Liver (tissue), 9 donors: ENCODE measurements around the gene SLC1A2. TPM values are rescaled to one million over a fixed set of nuclear protein-coding genes. Genes with fewer than 3 reads are reported as not detected.

Experiments used
- DNase-seq: peaks from one replicate; pipeline ENCODE4 v3.0.0-alpha.2; 2017; ENCODE audit warnings: low spot score
- H3K27ac ChIP-seq, 2 donors: one replicate each; pipeline ENCODE4 v1.7.0; 2013; ENCODE audit warnings: inconsistent platforms in 2 of 2, low read length in 2 of 2, control low read depth in 1 of 2, low read depth in 1 of 2, mild to moderate bottlenecking in 1 of 2
- H3K27me3 ChIP-seq, 4 donors: one replicate each; pipeline versions ENCODE4 v1.6.1 to v1.7.0; 2013; ENCODE audit warnings: low read length in 3 of 4, inconsistent platforms in 1 of 4, mild to moderate bottlenecking in 1 of 4, moderate library complexity in 1 of 4; ENCODE audit not compliant: control insufficient read depth in 4 of 4, insufficient read depth in 4 of 4
- H3K36me3 ChIP-seq, 4 donors: one replicate each; pipeline versions ENCODE4 v1.6.1 to v1.7.0; 2013; ENCODE audit warnings: low read length in 3 of 4, mild to moderate bottlenecking in 3 of 4, low read depth in 1 of 4, moderate library complexity in 1 of 4; ENCODE audit not compliant: control insufficient read depth in 4 of 4, insufficient read depth in 3 of 4
- H3K4me1 ChIP-seq, 4 donors: one replicate each; pipeline versions ENCODE4 v1.6.1 to v1.7.0; 2013; ENCODE audit warnings: low read length in 3 of 4, mild to moderate bottlenecking in 3 of 4, moderate library complexity in 1 of 4; ENCODE audit not compliant: control insufficient read depth in 4 of 4, insufficient read depth in 4 of 4
- H3K4me3 ChIP-seq, 3 donors: one replicate each; pipeline versions ENCODE4 v1.6.1 to v1.7.0; 2013; ENCODE audit warnings: low read length in 3 of 3, control low read depth in 1 of 3, low read depth in 1 of 3, mild to moderate bottlenecking in 1 of 3
- H3K9ac ChIP-seq, 2 donors: one replicate each; pipeline ENCODE4 v1.7.0; 2013; ENCODE audit warnings: low read length in 2 of 2, mild to moderate bottlenecking in 2 of 2, moderate library complexity in 2 of 2, control low read depth in 1 of 2, low read depth in 1 of 2
- H3K9me3 ChIP-seq, 4 donors: one replicate each; pipeline versions ENCODE4 v1.6.1 to v1.7.0; 2013; ENCODE audit warnings: low read length in 3 of 4; ENCODE audit not compliant: control insufficient read depth in 4 of 4
- ATF3 ChIP-seq: IDR thresholded peaks from 2 replicates; pipeline ENCODE4 v1.6.1; 2016; ENCODE audit warnings: antibody characterized with exemption
- EGR1 ChIP-seq, 2 donors: IDR thresholded peaks; 2 replicates each; pipeline ENCODE4 v1.6.1; 2016 to 2018; ENCODE audit warnings: antibody characterized with exemption in 2 of 2, low read depth in 2 of 2
- FOXA1 ChIP-seq: IDR thresholded peaks from 2 replicates; pipeline ENCODE4 v1.6.1; 2016; ENCODE audit warnings: antibody characterized with exemption
- FOXA2 ChIP-seq: IDR thresholded peaks from 2 replicates; pipeline ENCODE4 v1.6.1; 2016; ENCODE audit warnings: antibody characterized with exemption
- GABPA ChIP-seq, 2 donors: IDR thresholded peaks in 1 of 2; conservative IDR thresholded peaks in 1 of 2; 2 replicates each; pipeline ENCODE4 v1.6.1; 2016; ENCODE audit warnings: antibody characterized with exemption in 2 of 2, mild to moderate bottlenecking in 1 of 2, moderate library complexity in 1 of 2
- HNF4A ChIP-seq, 2 donors: conservative IDR thresholded peaks; 2 replicates each; pipeline ENCODE4 v1.6.1; 2016; ENCODE audit warnings: antibody characterized with exemption in 2 of 2, mild to moderate bottlenecking in 2 of 2
- HNF4G ChIP-seq: IDR thresholded peaks from 2 replicates; pipeline ENCODE4 v1.6.1; 2016; ENCODE audit warnings: antibody characterized with exemption
- JUND ChIP-seq, 2 donors: IDR thresholded peaks; 2 replicates each; pipeline ENCODE4 v1.6.1; 2016; ENCODE audit warnings: antibody characterized with exemption in 2 of 2
- NR2F2 ChIP-seq: IDR thresholded peaks from 2 replicates; pipeline ENCODE4 v1.6.1; 2016; ENCODE audit warnings: antibody characterized with exemption
- RAD21 ChIP-seq, 2 donors: IDR thresholded peaks; 2 replicates each; pipeline ENCODE4 v1.6.1; 2016; ENCODE audit warnings: antibody characterized with exemption in 2 of 2, mild to moderate bottlenecking in 2 of 2
- REST ChIP-seq: IDR thresholded peaks from 2 replicates; pipeline ENCODE4 v1.6.1; 2016; ENCODE audit warnings: antibody characterized with exemption, mild to moderate bottlenecking
- RXRA ChIP-seq, 2 donors: IDR thresholded peaks; 2 replicates each; pipeline ENCODE4 v1.6.1; 2017 to 2018; ENCODE audit warnings: antibody characterized with exemption in 2 of 2, mild to moderate bottlenecking in 1 of 2
- SP1 ChIP-seq: IDR thresholded peaks from 2 replicates; pipeline ENCODE4 v1.6.1; 2018; ENCODE audit warnings: antibody characterized with exemption, mild to moderate bottlenecking
- TAF1 ChIP-seq: conservative IDR thresholded peaks from 2 replicates; pipeline ENCODE4 v1.6.1; 2016; ENCODE audit warnings: antibody characterized with exemption, mild to moderate bottlenecking
- YY1 ChIP-seq: IDR thresholded peaks from 2 replicates; pipeline ENCODE4 v1.6.1; 2016; ENCODE audit warnings: antibody characterized with exemption, mild to moderate bottlenecking
- ZBTB33 ChIP-seq: IDR thresholded peaks from 2 replicates; pipeline ENCODE4 v1.6.1; 2016; ENCODE audit warnings: antibody characterized with exemption
- WGBS: extraction: QIAGEN DNeasy Blood & Tissue Kit; methylation state at CpG from one replicate; pipeline ENCODE4 v1.1.7; 2013; 5-methylcytosine and 5-hydroxymethylcytosine counted together
- polyA plus RNA-seq, 2 donors: library from polyadenylated mRNA; stranded (reverse) in 1 of 2; unstranded in 1 of 2; fragments of 200-250 nt in 1 of 2; fragments of >200 nt in 1 of 2; fragmentation: Nextera tagmentation in 1 of 2; extraction: Ambion mirVana in 1 of 2; gene quantifications; one replicate each; pipeline versions ENCODE4 v1.2.1 to v1.2.3, GENCODE V29; 2013 to 2015
- total RNA-seq, 2 donors: library from RNA; depleted of rRNA; stranded (reverse); fragments of >200 nt; gene quantifications; one replicate each; pipeline ENCODE4 v1.2.3, GENCODE V29; 2014
- TF ChIP-seq, protein P1 (sequence below): fragments of 150-350 bp; IDR thresholded peaks from 2 replicates; pipeline ENCODE4 v1.5.1; 2017; ENCODE audit warnings: improper control_type of control experiment, low read depth, low read length; ENCODE audit not compliant: missing input control
- TF ChIP-seq, protein P2 (sequence below): IDR thresholded peaks from 2 replicates; pipeline ENCODE4 v1.6.1; 2016; ENCODE audit warnings: antibody characterized with exemption
- donor health status: healthy.
- donor health status: healthy.
- donor health status: healthy.
- donor health status: healthy.
- donor health status: healthy.

Gene SLC1A2
- total and polyA plus RNA-seq, 4 donors, result 6.4 to 19.5 (median 13.5) TPM

DNA sequence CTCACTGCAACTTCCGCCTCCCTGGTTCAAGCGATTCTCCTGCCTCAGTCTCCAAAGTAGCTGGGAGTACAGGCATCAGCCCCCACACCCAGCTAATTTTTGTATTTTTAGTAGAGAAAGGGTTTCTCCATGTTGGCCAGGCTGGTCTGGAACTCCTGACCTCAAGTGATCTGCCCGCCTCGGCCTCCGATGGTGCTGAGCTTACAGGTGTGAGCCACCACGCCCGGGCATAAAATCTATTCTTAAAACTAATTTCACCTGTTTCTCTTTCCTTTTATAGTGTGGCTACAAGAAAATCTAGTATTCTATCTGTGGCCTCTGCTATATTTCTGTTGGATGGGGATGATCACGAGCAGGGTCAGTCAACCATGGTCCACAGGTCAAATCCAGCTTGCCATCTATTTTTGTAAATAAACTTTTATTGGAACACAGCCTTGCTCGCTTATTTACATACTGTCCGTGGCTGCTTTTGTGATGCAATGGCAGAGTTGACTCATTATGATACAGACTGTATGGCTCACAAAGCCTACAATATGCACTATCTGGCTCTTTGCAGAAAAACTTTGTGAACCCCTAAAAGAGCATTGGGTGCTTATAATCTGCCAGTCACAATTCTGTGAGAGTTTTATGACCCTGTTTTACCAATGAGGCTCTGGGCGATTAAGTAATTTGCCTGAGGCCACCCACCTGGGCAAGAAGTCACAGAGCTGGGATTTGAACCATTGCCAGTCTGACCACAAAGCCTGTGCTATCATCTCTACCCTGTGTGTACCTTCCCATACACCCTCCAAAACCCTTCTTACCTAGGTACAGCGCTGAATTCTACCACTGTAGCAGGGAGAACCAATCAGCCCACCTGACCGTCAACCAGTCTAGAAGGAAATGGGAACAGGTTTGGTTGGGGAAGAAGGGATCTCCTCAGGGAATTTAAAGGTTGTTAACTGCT is 28.3 kb downstream of the SLC1A2 start:
- Histone ChIP-seq H3K9me3 (no peaks in the 10 kb centered on the region), H3K9ac (peak overlapping the region in 1 of 2 donors; percentile 68), H3K27ac (peak overlapping the region; percentile 75 to 88), H3K36me3 (peaks cover 0 to 2% (median 0%) of the 10 kb centered on the region in 4 donors), H3K4me1 (peaks cover 0 to 14% (median 11%) of the 10 kb centered on the region in 4 donors), H3K4me3 (no peak overlapping the region), H3K27me3 (no peaks in the 10 kb centered on the region)
- TF ChIP-seq, protein P1, sequence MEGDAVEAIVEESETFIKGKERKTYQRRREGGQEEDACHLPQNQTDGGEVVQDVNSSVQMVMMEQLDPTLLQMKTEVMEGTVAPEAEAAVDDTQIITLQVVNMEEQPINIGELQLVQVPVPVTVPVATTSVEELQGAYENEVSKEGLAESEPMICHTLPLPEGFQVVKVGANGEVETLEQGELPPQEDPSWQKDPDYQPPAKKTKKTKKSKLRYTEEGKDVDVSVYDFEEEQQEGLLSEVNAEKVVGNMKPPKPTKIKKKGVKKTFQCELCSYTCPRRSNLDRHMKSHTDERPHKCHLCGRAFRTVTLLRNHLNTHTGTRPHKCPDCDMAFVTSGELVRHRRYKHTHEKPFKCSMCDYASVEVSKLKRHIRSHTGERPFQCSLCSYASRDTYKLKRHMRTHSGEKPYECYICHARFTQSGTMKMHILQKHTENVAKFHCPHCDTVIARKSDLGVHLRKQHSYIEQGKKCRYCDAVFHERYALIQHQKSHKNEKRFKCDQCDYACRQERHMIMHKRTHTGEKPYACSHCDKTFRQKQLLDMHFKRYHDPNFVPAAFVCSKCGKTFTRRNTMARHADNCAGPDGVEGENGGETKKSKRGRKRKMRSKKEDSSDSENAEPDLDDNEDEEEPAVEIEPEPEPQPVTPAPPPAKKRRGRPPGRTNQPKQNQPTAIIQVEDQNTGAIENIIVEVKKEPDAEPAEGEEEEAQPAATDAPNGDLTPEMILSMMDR, result no peak
- TF ChIP-seq YY1, result peak; percentile 66
- TF ChIP-seq FOXA2, result peak; percentile 99
- TF ChIP-seq TAF1, result no peak
- peak; percentile 96 for TF ChIP-seq HNF4A (conservative IDR thresholded peaks at IDR 0.05)
- peak; percentile 69 for TF ChIP-seq NR2F2
- TF ChIP-seq, protein P2, sequence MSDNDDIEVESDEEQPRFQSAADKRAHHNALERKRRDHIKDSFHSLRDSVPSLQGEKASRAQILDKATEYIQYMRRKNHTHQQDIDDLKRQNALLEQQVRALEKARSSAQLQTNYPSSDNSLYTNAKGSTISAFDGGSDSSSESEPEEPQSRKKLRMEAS, result peak; percentile 76
- peak in 1 of 2 donors; percentile 96 for TF ChIP-seq EGR1 (IDR thresholded peaks at IDR 0.05; ENCODE audit: low read depth in 2 of 2)
- peak; percentile 77 for TF ChIP-seq HNF4G
- peak; percentile 99 for TF ChIP-seq FOXA1
- TF ChIP-seq GABPA (IDR thresholded peaks at IDR 0.05 in 1 of 2, conservative IDR thresholded peaks at IDR 0.05 in 1 of 2), result no peak
- TF ChIP-seq JUND (IDR thresholded peaks at IDR 0.05), result peak; percentile 99 to 100
- peak; percentile 92 to 95 for TF ChIP-seq RXRA (IDR thresholded peaks at IDR 0.05)
- TF ChIP-seq RAD21 (IDR thresholded peaks at IDR 0.05), result peak; percentile 58 to 61
- TF ChIP-seq ZBTB33, result peak; percentile 89
- peak; percentile 83 for TF ChIP-seq SP1
- TF ChIP-seq REST, result peak; percentile 71
- peak; percentile 98 for TF ChIP-seq ATF3
- DNase-seq, result no peak
- 46% methylated on average over 13 of the region's 13 CpGs for WGBS
